K562 (cell line): Measurements from ENCODE around the gene NFATC3. TPM values are rescaled to one million over a fixed set of nuclear protein-coding genes. Genes with fewer than 3 reads are reported as not detected.
A peak's percentile ranks its signal among the peaks of the same experiment; 100 is the strongest.

Experiments used
- ATAC-seq: fragments of 200-7000 bp; cut with Tn5 transposase; 3 replicates; pipeline ENCODE4 v1.9.1; 2020; ENCODE audit warnings: moderate library complexity
- BruUV-seq: library from RNA; stranded (reverse); fragments of 400-500 nt; replicated peaks from 2 replicates; lab custom pipeline; 2021; lab: Mats Ljungman, UMichigan
- CTCF ChIA-PET: fragments of 300-600 bp; formaldehyde crosslinking; extraction: SDS; loops from one replicate; lab custom pipeline; 2021; ENCODE audit warnings: low intra/inter-chr PET ratio; lab: Yijun Ruan, JAX
- POLR2A ChIA-PET: fragments of 300-600, 350-650 bp; sonication (Branson Sonifier 250); formaldehyde crosslinking; extraction: SDS; loops from one replicate; lab custom pipeline; 2021; ENCODE audit warnings: antibody characterized with exemption, inconsistent platforms; lab: Yijun Ruan, JAX
- DNase-seq, 4 experiments: peaks; one replicate each; pipeline versions ENCODE4 v3.0.0 to v3.0.0-alpha.2; 2011 to 2018; ENCODE audit warnings: low spot score in 3 of 4, mixed read lengths in 3 of 4; ENCODE audit errors: extremely low read depth in 1 of 4
- FAIRE-seq: peaks from 2 replicates; lab custom pipeline; 2011; peaks lifted over from hg19 to GRCh38; lab: Jason Lieb, UNC
- H2AFZ ChIP-seq: 2 replicates; pipeline ENCODE4 v1.6.0; 2011; ENCODE audit warnings: low read depth, low read length, control low read depth, inconsistent platforms
- H3K27ac ChIP-seq: fragments of 200-600 bp; 3 replicates; pipeline ENCODE4 v1.8.0; 2011; ENCODE audit warnings: low read depth, mild to moderate bottlenecking, control low read depth, inconsistent platforms, low read length, moderate library complexity, mixed read lengths; ENCODE audit errors: extremely low read depth
- H3K27me3 ChIP-seq, 2 experiments: fragments of 300-600 bp in 1 of 2; 2 replicates in 1 of 2; 3 replicates in 1 of 2; pipeline versions ENCODE4 v1.6.0 to v1.8.0; 2011; ENCODE audit warnings: inconsistent platforms in 2 of 2, low read length in 2 of 2, mild to moderate bottlenecking in 1 of 2, mixed read lengths in 1 of 2, moderate library complexity in 1 of 2; ENCODE audit not compliant: control insufficient read depth in 2 of 2, insufficient read depth in 2 of 2
- H3K36me3 ChIP-seq: fragments of 300-600 bp; 3 replicates; pipeline ENCODE4 v1.8.0; 2011; ENCODE audit warnings: mild to moderate bottlenecking, low read length, inconsistent platforms; ENCODE audit not compliant: control insufficient read depth, insufficient read depth
- H3K4me1 ChIP-seq, 2 experiments: fragments of 200-600 bp in 1 of 2; replicated peaks in 1 of 2; 2 replicates in 1 of 2; 3 replicates in 1 of 2; pipeline versions ENCODE4 v1.5.1 to v1.8.0; 2011; ENCODE audit warnings: inconsistent platforms in 2 of 2, low read length in 2 of 2, mild to moderate bottlenecking in 1 of 2, mixed read lengths in 1 of 2, moderate library complexity in 1 of 2; ENCODE audit not compliant: control insufficient read depth in 2 of 2, insufficient read depth in 2 of 2
- H3K4me2 ChIP-seq: 2 replicates; pipeline ENCODE4 v1.6.1; 2011; ENCODE audit warnings: low read length, control low read depth, inconsistent platforms, mixed read lengths; ENCODE audit not compliant: insufficient read depth
- H3K4me3 ChIP-seq: fragments of 200-600 bp; sonication (generic), shearing (Covaris generic); 2 replicates; pipeline ENCODE4 v1.5.1; 2016; ENCODE audit warnings: control low read depth, inconsistent platforms
- H3K79me2 ChIP-seq: fragments of 200-600 bp; 3 replicates; pipeline ENCODE4 v1.8.0; 2011; ENCODE audit warnings: low read length, inconsistent platforms; ENCODE audit not compliant: control insufficient read depth, insufficient read depth
- H3K9ac ChIP-seq, 2 experiments: 2 replicates each; pipeline versions ENCODE4 v1.6.0 to v1.6.1; 2011; ENCODE audit warnings: low read depth in 2 of 2, low read length in 2 of 2, control low read depth in 1 of 2, inconsistent platforms in 1 of 2, mild to moderate bottlenecking in 1 of 2, mixed read lengths in 1 of 2; ENCODE audit not compliant: insufficient read depth in 1 of 2
- H3K9me1 ChIP-seq: one replicate; pipeline ENCODE4 v1.6.0; 2011; ENCODE audit warnings: inconsistent platforms, mild to moderate bottlenecking, low read length, moderate library complexity; ENCODE audit not compliant: control insufficient read depth, insufficient read depth
- H3K9me3 ChIP-seq: replicated peaks from 2 replicates; pipeline ENCODE4 v1.5.1; 2011; ENCODE audit warnings: low read depth, low read length, inconsistent platforms; ENCODE audit not compliant: control insufficient read depth, insufficient read depth
- H4K20me1 ChIP-seq: replicated peaks from 2 replicates; pipeline ENCODE4 v1.6.1; 2011; ENCODE audit warnings: low read length, inconsistent platforms, mixed read lengths; ENCODE audit not compliant: control insufficient read depth, insufficient read depth
- CEBPB ChIP-seq: fragments of 450-650 bp; IDR thresholded peaks from 2 replicates; pipeline ENCODE4 v1.6.1; 2016; ENCODE audit warnings: missing genetic modification characterization, missing compliant biosample characterization
- CEBPG ChIP-seq, 3 experiments: fragments of 200-800 bp in 1 of 3; sonication (Bioruptor generic) in 1 of 3; sonication (generic) in 1 of 3; formaldehyde crosslinking in 1 of 3; IDR thresholded peaks in 2 of 3; conservative IDR thresholded peaks in 1 of 3; 2 replicates each; pipeline versions ENCODE4 v1.6.1 to v1.8.0; 2016 to 2022; ENCODE audit warnings: missing compliant biosample characterization in 2 of 3, missing genetic modification characterization in 2 of 3, mild to moderate bottlenecking in 1 of 3, missing genetic modification reagents in 1 of 3
- ZNF395 ChIP-seq: fragments of 200-800 bp; sonication (Bioruptor generic); IDR thresholded peaks from 2 replicates; pipeline ENCODE4 v1.6.1; 2017; ENCODE audit warnings: missing genetic modification characterization, missing compliant biosample characterization
- ZNF561 ChIP-seq: fragments of 450-650 bp; formaldehyde crosslinking; conservative IDR thresholded peaks from 2 replicates; pipeline ENCODE4 v1.4.0; 2020; ENCODE audit warnings: mild to moderate bottlenecking, moderate library complexity
- WGBS: fragments of 100-300 bp; shearing (Covaris generic); methylation state at CpG from one replicate; pipeline ENCODE4 v1.1.6; 2016; ENCODE audit warnings: low coverage, mixed read lengths; ENCODE audit not compliant: insufficient coverage; ENCODE audit errors: missing lambda C conversion rate; 5-methylcytosine and 5-hydroxymethylcytosine counted together
- in situ Hi-C: fragments of 300-500 bp; cut with MboI; formaldehyde crosslinking; loops from 4 replicates; pipeline ENCODE4 v1.15.0; 2018; ENCODE audit warnings: inconsistent platforms, mixed read lengths
- intact Hi-C: fragments of 100-400 bp; cut with micrococcal nuclease; formaldehyde crosslinking; loops from 2 replicates; pipeline ENCODE4 v1.14.2; 2022
- polyA plus RNA-seq, 8 experiments: library from polyadenylated mRNA; depleted of rRNA in 4 of 8; stranded (reverse) in 5 of 8; unstranded in 3 of 8; fragments of >200 nt; fragmentation: Nextera tagmentation in 2 of 8; fragmentation: Illumina TruSeq in 1 of 8; extraction: Ambion mirVana in 2 of 8; extraction: Trizol in 1 of 8; gene quantifications; 2 replicates each; pipeline versions ENCODE4 v1.2.1 to v1.2.3, GENCODE V29; 2011 to 2014; ENCODE audit warnings: inconsistent platforms in 1 of 8, missing spikeins in 1 of 8
- total RNA-seq, 7 experiments: library from RNA; depleted of rRNA in 6 of 7; stranded (reverse); fragments of >200 nt in 6 of 7; fragmentation: Illumina TruSeq in 2 of 7; extraction: Trizol in 2 of 7; gene quantifications; 2 replicates each; pipeline versions ENCODE4 v1.2.1 to v1.2.3, GENCODE V29; 2011 to 2021; ENCODE audit warnings: low replicate concordance in 1 of 7
- TF ChIP-seq, protein P1 (sequence below): sonication (generic); formaldehyde crosslinking; IDR thresholded peaks from 2 replicates; pipeline ENCODE4 v1.8.1; 2023; ENCODE audit warnings: mild to moderate bottlenecking, missing genetic modification reagents

The NFATC3 gene
- total and polyA plus RNA-seq, 9 of the 15 experiments (the other 6 are each of a cell fraction or from before 2014, with no cell fraction given), result 15.7 to 98.4 (median 59.4) TPM

GRCh38 chr16:68272507-68273209 lies 187.5 kb downstream of the NFATC3 start (continued):
- TF ChIP-seq ZNF395 (CRISPR knock-in tag) (no peak), ZNF561 (CRISPR knock-in tag) (no peak)

DNA sequence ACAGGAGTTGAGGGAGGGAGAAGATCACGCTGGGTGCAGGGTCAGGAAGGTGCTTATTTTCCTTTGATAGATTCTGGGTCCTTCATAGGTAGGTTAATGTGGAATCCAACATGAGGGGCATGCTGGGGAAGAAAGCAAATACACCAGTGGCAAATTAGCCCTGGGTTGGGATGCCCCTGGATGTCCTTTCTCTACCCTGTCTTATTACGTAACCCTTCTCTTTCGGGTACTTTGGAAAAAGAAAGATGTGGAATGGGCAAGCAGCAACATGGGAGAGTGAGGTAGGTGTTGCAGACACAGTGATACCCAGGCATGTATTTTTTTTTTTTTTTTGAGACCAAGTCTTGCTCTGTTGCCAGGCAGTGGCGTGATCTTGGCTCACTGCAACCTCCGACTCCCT lies 188.3 kb downstream of the NFATC3 start:
- H3K27me3 ChIP-seq, result no peaks in the 10 kb centered on the region
- peaks cover 53% of the 10 kb centered on the region for H3K79me2 ChIP-seq
- TF ChIP-seq, protein P1, sequence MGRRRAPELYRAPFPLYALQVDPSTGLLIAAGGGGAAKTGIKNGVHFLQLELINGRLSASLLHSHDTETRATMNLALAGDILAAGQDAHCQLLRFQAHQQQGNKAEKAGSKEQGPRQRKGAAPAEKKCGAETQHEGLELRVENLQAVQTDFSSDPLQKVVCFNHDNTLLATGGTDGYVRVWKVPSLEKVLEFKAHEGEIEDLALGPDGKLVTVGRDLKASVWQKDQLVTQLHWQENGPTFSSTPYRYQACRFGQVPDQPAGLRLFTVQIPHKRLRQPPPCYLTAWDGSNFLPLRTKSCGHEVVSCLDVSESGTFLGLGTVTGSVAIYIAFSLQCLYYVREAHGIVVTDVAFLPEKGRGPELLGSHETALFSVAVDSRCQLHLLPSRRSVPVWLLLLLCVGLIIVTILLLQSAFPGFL (CRISPR knock-in tag), result no peak
- TF ChIP-seq CEBPG (CRISPR knock-in tag; IDR thresholded peaks at IDR 0.05) (no peak), CEBPG (tag; conservative IDR thresholded peaks at IDR 0.05 in 1 of 2, IDR thresholded peaks at IDR 0.05 in 1 of 2) (0 out of 4 replicates have a peak, but pooled peaks of 1 of the 2 experiments have one; percentile 7), CEBPB (peak; percentile 36)
- DNase-seq (no peak), ATAC-seq (no peak), FAIRE-seq (no peak)
- H2AFZ ChIP-seq, result no peak overlapping the region
- H3K4me2 ChIP-seq, result no peak overlapping the region
- POLR2A ChIA-PET, result interaction anchor here (0.6 to 1.5 kb wide), 7 partner anchors 9 to 207 kb away, joined by 3 to 8 read pairs (median 3); partner anchors contain the start of genes PRMT7, SLC7A6 and SLC7A6OS
- BruUV-seq, result no TSS peak
- CTCF ChIA-PET, result no interaction called here
- peaks cover 24% of the 10 kb centered on the region for H4K20me1 ChIP-seq
- intact Hi-C loops (no loop called here), in situ Hi-C loops (no loop called here)
- no peak overlapping the region for H3K4me3 ChIP-seq
- no peak overlapping the region for H3K9ac ChIP-seq
- H3K36me3 ChIP-seq, result peaks cover 65% of the 10 kb centered on the region
- H3K9me3 ChIP-seq, result no peaks in the 10 kb centered on the region
- H3K4me1 ChIP-seq, result peaks cover 0 to 9% of the 10 kb centered on the region in 2 experiments; a peak in 1 of 5 replicates
- no peaks in the 10 kb centered on the region for H3K9me1 ChIP-seq
- 94% methylated on average over 4 of the region's 5 CpGs for WGBS
- H3K27ac ChIP-seq, result no peak overlapping the region
